C4-2B (cell line): ENCODE results near the gene MBTPS2.
A peak's percentile ranks its signal among the peaks of the same experiment; 100 is the strongest.

Experiments
- H3K27ac ChIP-seq: fragments of 450-650 bp; 2 replicates; pipeline ENCODE4 v1.5.1; 2017
- CTCF ChIP-seq: fragments of 450-650 bp; conservative IDR thresholded peaks from 2 replicates; pipeline ENCODE4 v1.5.1; 2017; ENCODE audit warnings: mild to moderate bottlenecking
- ZFX ChIP-seq: fragments of 450-650 bp; IDR thresholded peaks from 2 replicates; pipeline ENCODE4 v1.6.1; 2017

Gene MBTPS2

GRCh38 chrX:21839334-21840192 lies at the start of gene MBTPS2:
Gene MBTPS2 (plus strand): TSS chrX:21839617. CDS start chrX:21839735, 118 bp downstream.
- TF ChIP-seq CTCF (peak; percentile 15), ZFX (peak; percentile 99)
- peak within 1 kb of the TSS; percentile 98 for H3K27ac ChIP-seq

GRCh38 chrX:21798677-21799219 lies 40.7 kb upstream of the MBTPS2 start:
- no peak overlapping the region for H3K27ac ChIP-seq
- TF ChIP-seq ZFX (no peak), CTCF (no peak)

GRCh38 chrX:21799767-21800166 lies 39.6 kb upstream of the MBTPS2 start:
- no peak for TF ChIP-seq ZFX
- no peak for TF ChIP-seq CTCF
- H3K27ac ChIP-seq = no peak overlapping the region

- H3K27ac ChIP-seq = peak overlapping the region; percentile 55; the same call in 1 of the 2 replicates
- TF ChIP-seq ZFX (no peak), CTCF (no peak)
These were observed 39.1 kb upstream of the MBTPS2 start for GRCh38 chrX:21800344-21800770.

- no peak for TF ChIP-seq ZFX
- no peak overlapping the region for H3K27ac ChIP-seq
These were observed 37.3 kb upstream of the MBTPS2 start for GRCh38 chrX:21802054-21802670.

- H3K27ac ChIP-seq = no peak overlapping the region
- no peak for TF ChIP-seq CTCF
- TF ChIP-seq ZFX = no peak
These were observed 36.6 kb upstream of the MBTPS2 start for GRCh38 chrX:21802839-21803238.

GRCh38 chrX:21806691-21807090 lies 32.7 kb upstream of the MBTPS2 start:
- TF ChIP-seq CTCF (no peak), ZFX (no peak)
- H3K27ac ChIP-seq = no peak overlapping the region
